ENCODE results near the gene MSH6.
A peak's percentile ranks its signal among the peaks of the same experiment; 100 is the strongest.

The MSH6 gene

GRCh38 chr2:47767497-47767844 is 15.5 kb upstream of the MSH6 start:
- Histone ChIP-seq H3K9ac (ENCODE audit: low read depth, low read length) (no peak overlapping the region), H3K27me3 (ENCODE audit: insufficient read depth, low read length) (no peaks in the 10 kb centered on the region), H3K27ac (ENCODE audit: low read depth, low read length) (no peak overlapping the region), H3K4me3 (ENCODE audit: low read length) (no peak overlapping the region), H3K4me1 (ENCODE audit: insufficient read depth, low read length) (no peaks in the 10 kb centered on the region), H3K9me3 (ENCODE audit: insufficient read depth, low read depth, low read length) (peaks cover 6% of the 10 kb centered on the region; the same call in 1 of the 2 replicates), H3K36me3 (ENCODE audit: insufficient read depth, low read length) (no peaks in the 10 kb centered on the region)
- 88% methylated on average over 3 of the region's 3 CpGs for WGBS

- H3K36me3 ChIP-seq (ENCODE audit: insufficient read depth, low read length), result no peaks in the 10 kb centered on the region
- no peak overlapping the region for H3K27ac ChIP-seq (ENCODE audit: low read depth, low read length)
- peaks cover 6% of the 10 kb centered on the region; the same call in 1 of the 2 replicates for H3K9me3 ChIP-seq (ENCODE audit: insufficient read depth, low read depth, low read length)
- no peak overlapping the region for H3K9ac ChIP-seq (ENCODE audit: low read depth, low read length)
- H3K27me3 ChIP-seq (ENCODE audit: insufficient read depth, low read length), result no peaks in the 10 kb centered on the region
- 45% methylated on average over 28 of the region's 28 CpGs for WGBS
- H3K4me1 ChIP-seq (ENCODE audit: insufficient read depth, low read length), result no peaks in the 10 kb centered on the region
- no peak overlapping the region for H3K4me3 ChIP-seq (ENCODE audit: low read length)
Observed at GRCh38 chr2:47767880-47768609, 14.9 kb upstream of the MSH6 start.

- Histone ChIP-seq H3K9ac (ENCODE audit: low read depth, low read length) (no peak overlapping the region), H3K4me3 (ENCODE audit: low read length) (no peak overlapping the region), H3K36me3 (ENCODE audit: insufficient read depth, low read length) (no peaks in the 10 kb centered on the region), H3K27me3 (ENCODE audit: insufficient read depth, low read length) (no peaks in the 10 kb centered on the region), H3K4me1 (ENCODE audit: insufficient read depth, low read length) (no peaks in the 10 kb centered on the region), H3K9me3 (ENCODE audit: insufficient read depth, low read depth, low read length) (peaks cover 6% of the 10 kb centered on the region; the same call in 1 of the 2 replicates), H3K27ac (ENCODE audit: low read depth, low read length) (no peak overlapping the region)
- WGBS, result 96% methylated on average over 9 of the region's 9 CpGs
Observed at GRCh38 chr2:47769318-47769717, 13.6 kb upstream of the MSH6 start.

GRCh38 chr2:47771211-47771610 is 11.7 kb upstream of the MSH6 start:
- Histone ChIP-seq H3K9me3 (ENCODE audit: insufficient read depth, low read depth, low read length) (peaks cover 6% of the 10 kb centered on the region; the same call in 1 of the 2 replicates), H3K4me3 (ENCODE audit: low read length) (no peak overlapping the region), H3K36me3 (ENCODE audit: insufficient read depth, low read length) (no peaks in the 10 kb centered on the region), H3K9ac (ENCODE audit: low read depth, low read length) (no peak overlapping the region), H3K27ac (ENCODE audit: low read depth, low read length) (no peak overlapping the region), H3K27me3 (ENCODE audit: insufficient read depth, low read length) (no peaks in the 10 kb centered on the region), H3K4me1 (ENCODE audit: insufficient read depth, low read length) (no peaks in the 10 kb centered on the region)

- 100% methylated on average over 2 of the region's 2 CpGs for WGBS
- Histone ChIP-seq H3K4me1 (ENCODE audit: insufficient read depth, low read length) (no peaks in the 10 kb centered on the region), H3K9ac (ENCODE audit: low read depth, low read length) (no peak overlapping the region), H3K4me3 (ENCODE audit: low read length) (no peak overlapping the region), H3K9me3 (ENCODE audit: insufficient read depth, low read depth, low read length) (peaks cover 6% of the 10 kb centered on the region; the same call in 1 of the 2 replicates), H3K36me3 (ENCODE audit: insufficient read depth, low read length) (no peaks in the 10 kb centered on the region), H3K27ac (ENCODE audit: low read depth, low read length) (no peak overlapping the region), H3K27me3 (ENCODE audit: insufficient read depth, low read length) (no peaks in the 10 kb centered on the region)
Observed at GRCh38 chr2:47772343-47772742, 10.6 kb upstream of the MSH6 start.

- no peaks in the 10 kb centered on the region for H3K36me3 ChIP-seq (ENCODE audit: insufficient read depth, low read length)
- H3K9ac ChIP-seq (ENCODE audit: low read depth, low read length), result no peak overlapping the region
- no peak overlapping the region for H3K27ac ChIP-seq (ENCODE audit: low read depth, low read length)
- no peak overlapping the region for H3K4me3 ChIP-seq (ENCODE audit: low read length)
- H3K9me3 ChIP-seq (ENCODE audit: insufficient read depth, low read depth, low read length), result peaks cover 6% of the 10 kb centered on the region; the same call in 1 of the 2 replicates
- H3K4me1 ChIP-seq (ENCODE audit: insufficient read depth, low read length), result no peaks in the 10 kb centered on the region
- no peaks in the 10 kb centered on the region for H3K27me3 ChIP-seq (ENCODE audit: insufficient read depth, low read length)
Observed at GRCh38 chr2:47774567-47774966, 8.4 kb upstream of the MSH6 start.

GRCh38 chr2:47777277-47777937 is 5.5 kb upstream of the MSH6 start:
- Histone ChIP-seq H3K4me1 (ENCODE audit: insufficient read depth, low read length) (no peaks in the 10 kb centered on the region), H3K4me3 (ENCODE audit: low read length) (no peak overlapping the region), H3K27ac (ENCODE audit: low read depth, low read length) (no peak overlapping the region)

GRCh38 chr2:47778698-47779425 is 4.1 kb upstream of the MSH6 start:
- no peak overlapping the region for H3K4me3 ChIP-seq (ENCODE audit: low read length)
- H3K27ac ChIP-seq (ENCODE audit: low read depth, low read length), result no peak overlapping the region
- no peaks in the 10 kb centered on the region for H3K27me3 ChIP-seq (ENCODE audit: insufficient read depth, low read length)
- no peak overlapping the region for H3K9ac ChIP-seq (ENCODE audit: low read depth, low read length)
- no peaks in the 10 kb centered on the region for H3K4me1 ChIP-seq (ENCODE audit: insufficient read depth, low read length)
- H3K9me3 ChIP-seq (ENCODE audit: insufficient read depth, low read depth, low read length), result no peaks in the 10 kb centered on the region
- WGBS, result 81% methylated on average over 7 of the region's 8 CpGs
- no peaks in the 10 kb centered on the region for H3K36me3 ChIP-seq (ENCODE audit: insufficient read depth, low read length)

More at GRCh38 chr2:47777277-47777937, 5.5 kb upstream of the MSH6 start:
- no peaks in the 10 kb centered on the region for H3K9me3 ChIP-seq (ENCODE audit: insufficient read depth, low read depth, low read length)
- 90% methylated on average over 13 of the region's 13 CpGs for WGBS
- no peaks in the 10 kb centered on the region for H3K27me3 ChIP-seq (ENCODE audit: insufficient read depth, low read length)
- no peak overlapping the region for H3K9ac ChIP-seq (ENCODE audit: low read depth, low read length)
- no peaks in the 10 kb centered on the region for H3K36me3 ChIP-seq (ENCODE audit: insufficient read depth, low read length)

- H3K4me3 ChIP-seq (ENCODE audit: low read length), result no peak overlapping the region
- H3K4me1 ChIP-seq (ENCODE audit: insufficient read depth, low read length), result no peaks in the 10 kb centered on the region
- 92% methylated on average over 8 of the region's 8 CpGs for whole genome bisulfite sequencing
- H3K9ac ChIP-seq (ENCODE audit: low read depth, low read length), result no peak overlapping the region
- no peak overlapping the region for H3K27ac ChIP-seq (ENCODE audit: low read depth, low read length)
- H3K9me3 ChIP-seq (ENCODE audit: insufficient read depth, low read depth, low read length), result no peaks in the 10 kb centered on the region
- H3K36me3 ChIP-seq (ENCODE audit: insufficient read depth, low read length), result no peaks in the 10 kb centered on the region
- H3K27me3 ChIP-seq (ENCODE audit: insufficient read depth, low read length), result no peaks in the 10 kb centered on the region
Observed at GRCh38 chr2:47779426-47779790, 3.5 kb upstream of the MSH6 start.

GRCh38 chr2:47782381-47782670 is 619 bp upstream of the MSH6 start:
- no peaks in the 10 kb centered on the region for H3K27me3 ChIP-seq (ENCODE audit: insufficient read depth, low read length)
- 24% methylated on average over 7 of the region's 7 CpGs for WGBS
- no peaks in the 10 kb centered on the region for H3K9me3 ChIP-seq (ENCODE audit: insufficient read depth, low read depth, low read length)
- H3K27ac ChIP-seq (ENCODE audit: low read depth, low read length), result peak overlapping the region; percentile 100
- peak overlapping the region; percentile 100 for H3K4me3 ChIP-seq (ENCODE audit: low read length)
- peak overlapping the region; percentile 100 for H3K9ac ChIP-seq (ENCODE audit: low read depth, low read length)
- peaks cover 12% of the 10 kb centered on the region for H3K36me3 ChIP-seq (ENCODE audit: insufficient read depth, low read length)
- peaks cover 6% of the 10 kb centered on the region for H3K4me1 ChIP-seq (ENCODE audit: insufficient read depth, low read length)

GRCh38 chr2:47783486-47784351 is 774 bp downstream of the MSH6 start:
- peak overlapping the region; percentile 100 for H3K9ac ChIP-seq (ENCODE audit: low read depth, low read length)
- 1% methylated on average over 69 of the region's 71 CpGs for WGBS
- peaks cover 6% of the 10 kb centered on the region for H3K4me1 ChIP-seq (ENCODE audit: insufficient read depth, low read length)
- no peaks in the 10 kb centered on the region for H3K27me3 ChIP-seq (ENCODE audit: insufficient read depth, low read length)
- peak overlapping the region; percentile 100 for H3K4me3 ChIP-seq (ENCODE audit: low read length)
- peaks cover 15% of the 10 kb centered on the region for H3K36me3 ChIP-seq (ENCODE audit: insufficient read depth, low read length)
- peak overlapping the region; percentile 100 for H3K27ac ChIP-seq (ENCODE audit: low read depth, low read length)
- H3K9me3 ChIP-seq (ENCODE audit: insufficient read depth, low read depth, low read length), result no peaks in the 10 kb centered on the region

All from HUES64 (cell line).